ENCODE results near the gene INPP4B. TPM values are rescaled to one million over a fixed set of nuclear protein-coding genes. Genes with fewer than 3 reads are reported as not detected.

Gene INPP4B
- total RNA-seq, 1 donor from 2014 or later, result 19.1 TPM

GRCh38 chr4:142312391-142312790 is 533.7 kb downstream of the INPP4B start:
- peak; percentile 30 to 55 for DNase-seq (ENCODE audit: low read depth in 2 of 2)

- DNase-seq (ENCODE audit: low read depth in 2 of 2), result no peak
Observed at GRCh38 chr4:142311916-142312315, 534.2 kb downstream of the INPP4B start.

GRCh38 chr4:142309772-142310171 is 536.3 kb downstream of the INPP4B start:
- no peak for DNase-seq (ENCODE audit: low read depth in 2 of 2)

GRCh38 chr4:142307857-142308256 is 538.2 kb downstream of the INPP4B start:
- no peak for DNase-seq (ENCODE audit: low read depth in 2 of 2)

GRCh38 chr4:142297313-142297712 is 548.8 kb downstream of the INPP4B start:
- no peak for DNase-seq (ENCODE audit: low read depth in 2 of 2)

- no peak for DNase-seq (ENCODE audit: low read depth in 2 of 2)
Observed at GRCh38 chr4:142293536-142293935, 552.6 kb downstream of the INPP4B start.

GRCh38 chr4:142292231-142292630 is 553.9 kb downstream of the INPP4B start:
- peak in 1 of 2 donors; percentile 9 for DNase-seq (ENCODE audit: low read depth in 2 of 2)

GRCh38 chr4:142291299-142292050 is 554.6 kb downstream of the INPP4B start:
- no peak for DNase-seq (ENCODE audit: low read depth in 2 of 2)

- no peak for DNase-seq (ENCODE audit: low read depth in 2 of 2)
Observed at GRCh38 chr4:142287371-142287770, 558.7 kb downstream of the INPP4B start.

GRCh38 chr4:142285222-142285583 is 560.9 kb downstream of the INPP4B start:
- DNase-seq (ENCODE audit: low read depth in 2 of 2), result no peak

GRCh38 chr4:142284402-142285221 is 561.5 kb downstream of the INPP4B start:
- DNase-seq (ENCODE audit: low read depth in 2 of 2), result no peak

GRCh38 chr4:142282870-142283431 is 563.1 kb downstream of the INPP4B start:
- DNase-seq (ENCODE audit: low read depth in 2 of 2), result peak in 1 of 2 donors; percentile 27

GRCh38 chr4:142281999-142282398 is 564.1 kb downstream of the INPP4B start:
- DNase-seq (ENCODE audit: low read depth in 2 of 2), result no peak

- no peak for DNase-seq (ENCODE audit: low read depth in 2 of 2)
Observed at GRCh38 chr4:142278663-142279062, 567.4 kb downstream of the INPP4B start.

- no peak for DNase-seq (ENCODE audit: low read depth in 2 of 2)
Observed at GRCh38 chr4:142278171-142278570, 567.9 kb downstream of the INPP4B start.

GRCh38 chr4:142274137-142274536 is 572.0 kb downstream of the INPP4B start:
- no peak for DNase-seq (ENCODE audit: low read depth in 2 of 2)

GRCh38 chr4:142272452-142272851 is 573.6 kb downstream of the INPP4B start:
- DNase-seq (ENCODE audit: low read depth in 2 of 2), result no peak

GRCh38 chr4:142271832-142272231 is 574.3 kb downstream of the INPP4B start:
- DNase-seq (ENCODE audit: low read depth in 2 of 2), result no peak

GRCh38 chr4:142267101-142267500 is 579.0 kb downstream of the INPP4B start:
- no peak for DNase-seq (ENCODE audit: low read depth in 2 of 2)

GRCh38 chr4:142265946-142266345 is 580.2 kb downstream of the INPP4B start:
- DNase-seq (ENCODE audit: low read depth in 2 of 2), result no peak

GRCh38 chr4:142265536-142265935 is 580.6 kb downstream of the INPP4B start:
- DNase-seq (ENCODE audit: low read depth in 2 of 2), result peak; percentile 36 to 80

- DNase-seq (ENCODE audit: low read depth in 2 of 2), result peak in 1 of 2 donors; percentile 17
Observed at GRCh38 chr4:142264961-142265360, 581.1 kb downstream of the INPP4B start.
